Activated CD4-positive, alpha-beta T cell treated with anti-CD3 and anti-CD28 coated beads, Interleukin-2, Interleukin-6, amounts not matched to agents 100 ng/mL and 50 ng/mL, durations not matched to agents 16 hours and 8 hours (primary cell): ENCODE results near the gene GOLT1A.
A peak's percentile ranks its signal among the peaks of the same experiment; 100 is the strongest.

ENCODE experiments used
- DNase-seq: peaks from one replicate; pipeline ENCODE4 v3.0.0-alpha.2; 2020

Gene GOLT1A

DNA sequence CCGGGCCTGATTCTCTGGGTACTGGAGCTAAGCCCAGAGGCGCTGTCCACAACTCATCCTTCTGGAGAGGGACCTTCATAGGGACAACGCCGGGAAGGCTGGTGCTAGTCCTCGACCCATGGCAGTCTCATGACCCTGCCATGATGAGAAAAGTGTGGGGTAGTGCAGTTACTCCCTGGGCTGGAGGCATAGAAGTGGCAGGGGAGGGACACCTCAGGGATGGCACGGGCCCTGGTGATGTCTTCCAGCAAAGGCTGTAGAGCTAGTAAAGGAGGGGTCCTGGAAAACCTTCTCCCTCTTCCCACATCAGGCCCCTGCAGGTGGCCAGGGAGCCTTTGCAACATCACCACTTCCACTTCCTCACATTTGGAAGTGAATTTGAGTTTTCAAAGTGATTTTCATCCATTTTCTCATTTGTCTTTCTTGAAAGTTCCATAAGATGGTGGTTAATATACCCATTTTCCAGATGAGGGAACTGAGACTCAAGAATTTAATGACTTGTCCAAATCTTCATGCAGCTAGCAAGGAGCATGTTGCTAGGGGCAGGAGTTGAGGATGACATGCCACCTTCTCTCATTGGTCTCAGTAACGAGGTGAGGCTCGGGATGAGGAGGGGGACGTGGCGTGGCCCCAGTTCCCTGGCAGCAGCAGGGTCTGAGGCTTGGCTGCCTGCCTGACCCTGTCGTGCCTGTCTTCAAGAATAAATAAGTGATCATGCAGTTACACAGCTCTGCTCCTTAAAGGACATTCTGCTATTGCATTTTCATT, 3.3 kb upstream of the GOLT1A start:
- DNase-seq, result no peak

DNA sequence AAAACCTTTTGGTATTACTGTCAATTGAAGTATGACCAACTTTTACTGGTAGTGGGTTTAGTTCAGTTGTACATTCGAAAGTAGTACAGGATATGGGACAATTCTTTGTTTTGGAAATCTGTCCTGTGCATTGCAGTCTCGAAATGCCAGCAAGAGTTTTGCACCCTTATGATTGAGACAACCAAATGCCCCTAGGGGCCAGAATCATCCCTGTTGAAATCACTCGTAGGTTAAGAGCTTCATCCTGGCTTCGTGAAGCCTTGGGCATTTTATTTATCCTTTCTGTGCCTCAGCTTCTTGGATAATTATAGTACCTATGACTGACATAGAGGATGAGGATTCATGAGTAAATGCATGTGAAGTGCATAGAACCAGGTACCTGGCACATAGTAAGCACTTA, 2.4 kb upstream of the GOLT1A start:
- DNase-seq, result no peak

DNA sequence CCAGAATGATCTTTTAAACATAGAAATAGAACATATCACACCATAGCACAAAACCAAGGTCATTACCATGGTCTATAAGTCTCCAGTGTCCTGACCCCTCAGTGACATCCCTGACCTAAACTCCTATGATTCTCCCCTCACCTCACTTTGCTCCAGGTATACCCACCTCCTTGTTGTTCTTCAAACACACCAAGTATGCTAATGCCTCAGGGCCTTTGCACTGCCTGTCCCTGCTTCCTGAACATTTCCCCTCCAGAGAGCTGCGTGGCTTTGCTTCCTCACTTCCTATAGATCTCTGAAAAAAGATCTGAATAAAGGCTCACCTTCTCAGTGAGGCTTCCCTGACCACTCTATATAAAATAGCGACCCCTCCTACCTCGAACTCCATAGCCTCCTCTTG, 1.1 kb downstream of the GOLT1A start:
- no peak for DNase-seq

DNA sequence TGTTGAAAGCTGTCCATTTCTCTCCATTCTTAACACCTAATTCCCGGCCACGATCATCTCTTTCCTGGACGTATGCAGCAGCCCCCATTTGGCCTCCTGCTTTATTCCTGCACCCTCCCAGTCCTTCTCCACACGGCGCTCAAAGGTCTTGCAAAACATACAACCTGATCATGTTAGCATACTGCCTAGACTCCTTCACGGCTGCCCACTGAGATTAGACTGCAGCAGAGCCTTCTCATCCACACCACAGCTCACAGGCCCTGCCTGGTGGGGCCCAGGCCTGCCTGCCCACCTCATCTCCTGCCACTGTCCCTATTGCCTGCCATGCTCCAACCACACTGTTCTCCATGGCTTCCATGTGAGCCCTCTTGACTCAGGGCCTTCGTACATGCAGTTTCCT, 2.7 kb downstream of the GOLT1A start:
- no peak for DNase-seq

DNA sequence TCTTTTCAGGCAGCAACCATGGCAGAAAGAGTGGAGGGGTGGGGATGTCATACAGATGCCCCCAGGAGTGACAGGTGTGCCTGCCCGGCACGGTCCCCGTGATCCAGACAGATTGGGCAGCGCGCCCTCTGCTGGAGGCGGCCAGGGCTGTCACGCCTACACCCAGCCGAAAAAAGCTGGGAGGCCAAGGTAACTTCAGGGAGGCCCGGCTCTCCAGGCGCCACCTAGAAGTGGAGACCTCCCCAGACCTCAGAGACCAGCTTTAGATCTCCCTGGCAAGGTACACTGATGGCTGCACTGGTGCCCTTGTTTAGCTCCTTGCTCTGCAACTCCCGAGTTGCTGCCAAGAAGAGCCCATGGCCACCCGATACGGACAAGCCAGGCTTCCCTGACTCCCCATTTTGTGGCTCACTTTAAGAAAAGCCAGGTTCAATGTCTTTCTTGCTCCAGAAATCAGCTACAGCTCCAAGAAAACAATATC, 6.6 kb downstream of the GOLT1A start:
- DNase-seq, result peak; percentile 78

DNA sequence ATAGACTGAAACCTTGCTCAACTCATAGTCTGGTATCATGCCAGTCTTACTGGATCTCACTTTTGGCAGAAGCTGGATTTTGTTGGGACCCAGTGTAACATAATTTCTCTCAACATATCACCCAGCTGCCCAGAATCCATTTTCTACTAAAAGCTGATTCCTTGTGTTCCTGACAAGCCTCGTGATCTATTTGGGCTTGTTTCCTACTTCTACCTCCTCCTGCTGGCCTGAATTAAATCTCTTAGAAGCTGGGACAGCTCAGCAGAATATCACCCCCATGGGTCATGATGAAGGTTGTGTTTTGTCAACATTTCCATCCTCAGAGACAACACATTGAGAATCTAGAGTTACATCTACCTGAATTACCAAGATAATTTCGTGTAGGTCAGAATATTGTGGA, 7.7 kb downstream of the GOLT1A start:
- no peak for DNase-seq

DNA sequence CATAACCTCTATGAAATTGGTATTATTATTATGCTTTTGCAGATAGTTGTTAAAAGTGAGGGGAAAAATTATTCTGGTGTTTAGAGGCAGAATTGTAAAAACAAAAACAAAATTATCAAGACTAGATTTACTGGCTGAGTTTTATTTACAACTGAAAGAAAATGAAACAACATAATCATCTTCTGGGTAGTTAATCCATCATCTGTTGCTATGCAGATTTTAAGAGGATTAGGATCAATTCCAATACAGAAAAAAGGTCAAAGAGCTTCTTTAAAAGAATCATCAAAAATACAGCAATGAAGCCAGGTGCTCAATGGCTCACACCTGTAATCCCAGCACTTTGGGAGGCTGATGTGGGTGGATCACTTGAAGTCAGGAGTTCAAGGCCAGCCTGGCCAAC, 8.3 kb downstream of the GOLT1A start:
- no peak for DNase-seq

DNA sequence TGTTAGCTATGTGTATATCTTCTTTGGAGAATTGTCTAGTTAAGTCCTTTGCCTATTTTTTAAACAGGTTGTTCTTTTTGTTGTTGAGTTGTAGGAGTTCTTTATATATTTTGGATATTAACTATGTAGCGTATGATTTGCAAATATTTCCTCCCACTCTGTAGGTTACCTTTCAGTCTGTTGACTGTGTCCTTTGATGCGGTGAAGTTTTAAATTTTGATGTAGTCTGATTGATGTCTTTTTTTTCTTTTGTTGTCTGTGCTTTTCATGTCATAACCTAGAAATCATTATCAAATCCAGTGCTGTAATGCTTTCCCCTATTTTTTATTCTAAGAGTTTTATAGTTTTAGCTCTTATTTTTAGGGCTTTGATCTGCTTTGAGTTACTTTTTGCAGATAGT, 8.8 kb downstream of the GOLT1A start:
- DNase-seq, result no peak

DNA sequence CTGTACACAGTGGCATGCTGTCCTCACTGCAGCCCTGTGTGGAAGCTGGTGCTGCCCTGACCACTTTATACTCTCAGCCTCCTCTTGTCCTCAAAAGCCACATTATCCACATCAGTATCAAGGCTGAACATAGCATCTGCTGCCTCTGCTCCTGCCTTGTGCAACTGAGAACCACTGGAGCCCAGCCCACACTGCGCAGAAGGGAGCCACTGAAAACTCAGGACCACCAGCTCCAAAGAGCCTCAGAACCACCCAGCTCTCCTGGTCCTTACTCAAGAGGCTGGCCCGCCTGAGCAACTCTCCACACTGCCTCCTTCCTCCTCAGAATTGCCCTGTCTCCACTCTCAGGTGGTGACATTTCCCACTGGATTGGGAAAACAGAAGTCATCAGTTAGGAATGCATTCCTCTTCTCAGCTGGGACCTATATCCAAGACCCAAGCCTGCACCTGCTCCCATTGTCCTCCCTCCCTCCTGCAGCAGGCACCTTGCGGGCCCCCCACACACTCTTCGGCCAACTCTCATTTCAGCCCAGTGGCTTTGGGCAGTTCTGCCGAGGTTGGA, 10.5 kb downstream of the GOLT1A start:
- DNase-seq, result no peak

DNA sequence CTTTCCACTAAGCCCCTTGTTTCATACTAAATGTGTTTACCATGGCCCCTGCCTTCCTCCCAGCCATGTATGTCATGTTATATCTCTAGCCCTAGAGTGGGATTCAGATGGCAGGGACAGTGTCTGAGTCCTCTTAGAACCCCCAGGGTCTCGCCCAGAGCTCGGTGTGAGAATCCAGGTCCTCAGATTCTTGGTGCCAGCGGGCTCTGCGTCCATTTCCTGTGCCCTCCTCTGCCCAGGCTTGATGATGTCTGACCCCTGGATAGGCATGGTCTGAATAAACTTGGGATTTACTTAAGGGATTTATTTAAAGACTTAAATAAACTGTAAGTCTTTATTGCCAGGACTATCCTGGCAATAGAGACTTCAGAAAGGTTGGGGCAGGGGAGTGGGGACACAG, 11.3 kb downstream of the GOLT1A start:
- no peak for DNase-seq

DNA sequence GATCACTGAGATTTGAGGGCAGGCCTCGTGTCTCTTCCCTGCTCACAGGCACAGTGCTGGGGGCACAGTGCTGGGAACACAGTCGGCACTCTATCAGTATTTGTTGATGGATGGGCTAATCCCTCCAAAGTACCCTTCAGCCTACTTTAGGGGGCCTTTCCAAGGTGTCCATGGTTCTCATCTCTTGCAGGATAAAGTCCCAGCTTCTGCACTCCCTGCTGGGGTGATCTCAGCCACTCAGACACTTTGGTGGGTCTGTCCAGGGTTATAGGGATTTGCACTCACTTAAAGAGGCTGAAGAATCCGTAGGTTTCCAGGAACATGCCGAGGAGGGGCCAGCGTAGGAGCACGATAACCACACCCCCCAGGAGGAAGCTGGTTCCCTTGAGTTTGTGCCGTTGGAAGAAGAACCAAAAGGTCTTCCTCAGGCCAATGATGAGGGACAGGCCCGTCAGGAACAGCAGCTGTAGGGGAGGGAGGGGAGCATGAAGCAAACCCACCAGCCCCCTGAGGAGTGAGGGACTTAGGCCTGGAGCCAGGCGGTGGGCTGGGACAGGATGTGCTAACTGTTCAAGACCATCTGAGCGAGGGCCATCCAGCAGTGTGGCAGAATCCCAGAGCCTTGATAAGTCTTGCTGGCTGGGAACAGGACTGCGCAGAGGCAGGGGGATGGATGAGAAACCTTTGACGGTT, 12.3 kb downstream of the GOLT1A start:
- DNase-seq, result no peak

DNA sequence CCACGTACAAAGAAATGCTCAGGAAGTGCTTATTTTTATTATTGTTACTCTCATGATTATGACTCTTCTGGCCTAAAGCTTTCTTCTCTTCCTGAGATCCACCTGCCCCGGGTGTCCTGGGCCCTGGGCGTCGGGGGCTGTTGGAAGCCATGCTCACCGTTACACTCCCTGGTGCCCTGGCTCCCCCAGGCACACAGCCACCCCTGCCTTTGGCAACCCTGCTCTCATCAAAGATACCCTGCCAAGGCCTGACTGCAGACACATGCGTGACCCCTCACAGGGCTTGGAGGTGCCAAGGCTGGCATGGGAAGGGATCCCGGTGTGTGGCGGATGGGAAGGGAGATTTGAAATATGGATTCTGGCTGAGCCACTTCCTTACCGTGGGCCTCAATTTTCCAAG, 14.2 kb downstream of the GOLT1A start:
- DNase-seq, result no peak

DNA sequence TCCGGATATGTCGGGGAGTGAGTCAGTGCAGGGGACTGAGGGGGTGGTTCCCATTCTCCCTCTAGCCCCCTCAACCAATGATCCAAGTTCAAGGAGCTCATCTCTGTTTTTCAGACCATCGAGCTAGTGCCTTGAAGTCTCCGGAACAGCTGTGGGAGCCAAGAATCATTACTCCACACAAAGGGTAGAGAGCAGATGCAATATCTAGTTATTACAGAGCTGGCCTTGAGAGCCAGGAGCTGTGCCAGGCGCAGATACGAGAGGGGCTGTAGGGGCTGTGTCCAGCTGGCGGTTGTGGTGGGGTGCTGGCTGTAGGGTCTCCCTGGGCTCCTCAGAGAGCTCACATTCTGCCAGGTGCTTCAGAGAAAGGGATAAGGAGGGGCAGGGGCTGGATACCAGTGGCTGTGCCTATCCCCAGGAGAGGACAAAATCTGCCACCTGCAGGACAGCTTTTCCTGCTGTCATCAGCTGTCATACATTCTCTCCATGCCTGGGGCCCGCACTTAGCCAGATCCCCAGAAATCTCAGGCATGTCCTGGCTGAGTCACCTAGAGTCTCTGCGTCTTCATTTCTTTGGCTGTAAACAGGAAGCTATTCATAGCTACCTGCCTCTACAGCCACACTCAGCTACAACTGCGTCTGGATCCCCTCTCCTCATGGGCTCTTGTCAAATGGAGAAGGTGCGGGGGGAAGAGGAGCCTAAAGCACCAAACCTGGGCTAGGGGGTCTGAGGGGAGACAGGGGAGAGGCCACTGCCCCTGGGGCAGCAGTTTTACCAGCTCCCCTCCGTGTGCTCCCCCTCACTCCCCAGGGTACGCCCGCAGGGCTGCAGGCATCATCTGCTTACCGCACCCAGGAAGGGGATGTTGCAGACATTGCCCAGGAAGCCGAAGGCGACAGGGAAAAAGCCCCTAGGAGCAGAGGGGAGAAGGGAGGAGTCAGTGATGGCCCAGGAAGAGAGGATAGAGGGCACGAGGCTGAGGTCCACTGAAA, 15.1 kb downstream of the GOLT1A start:
- no peak for DNase-seq

DNA sequence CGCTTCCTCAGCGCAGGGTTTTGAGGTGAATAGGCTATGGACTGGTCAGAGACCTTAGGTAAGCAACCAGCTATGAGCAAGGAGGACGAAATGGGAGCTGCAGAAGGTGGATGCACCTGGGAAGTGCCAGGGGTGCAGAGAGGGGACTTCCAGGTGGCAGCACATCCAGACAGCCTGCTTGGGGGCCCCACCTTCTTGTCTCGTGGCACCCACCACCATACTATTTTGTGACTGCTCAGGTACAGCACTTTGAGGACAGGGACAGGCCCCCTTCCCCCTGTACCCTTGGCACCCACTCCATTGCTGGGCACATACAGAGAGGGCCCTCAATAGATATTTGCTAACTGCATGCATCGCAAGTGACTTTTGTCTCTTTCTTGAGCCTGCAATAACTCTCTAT, 16.7 kb downstream of the GOLT1A start:
- no peak for DNase-seq

DNA sequence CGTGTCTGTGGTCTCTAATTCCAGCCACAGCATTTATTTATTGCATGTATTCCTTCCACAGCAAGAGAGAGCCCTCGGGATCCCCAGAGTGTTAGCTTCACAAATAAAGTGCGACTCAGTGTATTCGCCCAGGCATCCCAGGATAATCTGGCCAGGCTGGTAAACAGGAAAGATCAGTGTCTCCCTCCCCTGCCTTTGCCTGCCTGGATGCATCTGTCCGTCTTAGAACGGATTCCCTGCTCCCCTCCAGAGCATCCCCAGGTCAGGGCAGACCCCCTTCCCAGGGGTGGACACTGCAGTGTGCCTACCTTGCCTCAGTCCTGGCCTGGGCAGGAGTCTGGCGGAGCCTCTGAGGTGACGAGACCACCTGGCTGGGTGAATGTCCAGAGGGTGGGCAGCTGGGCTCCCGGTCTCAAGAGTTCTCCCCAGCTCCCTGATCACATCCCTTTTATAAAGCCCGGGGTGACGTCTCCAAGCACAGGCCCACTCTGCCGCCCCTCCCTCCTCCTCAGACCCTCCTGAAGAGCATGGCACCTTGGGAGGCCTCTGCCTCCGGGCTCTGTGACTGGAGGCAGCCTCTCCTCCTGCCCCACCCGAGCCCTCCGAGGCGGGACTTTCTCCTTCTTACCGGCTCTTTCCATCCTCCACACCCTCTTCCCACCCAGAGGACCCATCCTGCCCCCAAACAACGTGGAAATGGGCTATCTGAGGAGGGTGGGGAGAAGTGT, 17.6 kb downstream of the GOLT1A start, which contains the start of gene KISS1:
Gene KISS1 (minus strand): TSS at position 424 of the 728 bp plus-strand sequence. CDS start 3,615 bp downstream, outside the sequence.
- DNase-seq, result no peak

DNA sequence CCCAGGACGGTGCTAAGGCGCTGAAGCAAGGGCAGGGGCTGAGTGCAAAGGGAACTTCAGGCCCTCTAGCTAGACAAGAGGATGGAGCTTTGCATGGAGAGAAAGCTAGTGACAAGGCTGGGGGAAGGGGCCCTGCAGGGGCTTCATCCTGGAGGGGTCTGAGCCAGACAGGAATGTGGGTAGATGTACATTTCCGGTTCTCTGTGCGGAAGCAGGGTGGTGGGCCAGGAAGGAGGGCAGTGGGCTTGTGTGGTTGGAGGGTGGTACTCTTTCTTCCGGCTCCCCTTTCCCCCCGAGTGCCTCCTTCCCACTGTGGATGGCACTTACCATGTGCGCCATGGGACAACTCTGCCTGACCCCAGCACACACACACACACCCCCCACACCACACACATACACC, 19.0 kb downstream of the GOLT1A start:
- no peak for DNase-seq

DNA sequence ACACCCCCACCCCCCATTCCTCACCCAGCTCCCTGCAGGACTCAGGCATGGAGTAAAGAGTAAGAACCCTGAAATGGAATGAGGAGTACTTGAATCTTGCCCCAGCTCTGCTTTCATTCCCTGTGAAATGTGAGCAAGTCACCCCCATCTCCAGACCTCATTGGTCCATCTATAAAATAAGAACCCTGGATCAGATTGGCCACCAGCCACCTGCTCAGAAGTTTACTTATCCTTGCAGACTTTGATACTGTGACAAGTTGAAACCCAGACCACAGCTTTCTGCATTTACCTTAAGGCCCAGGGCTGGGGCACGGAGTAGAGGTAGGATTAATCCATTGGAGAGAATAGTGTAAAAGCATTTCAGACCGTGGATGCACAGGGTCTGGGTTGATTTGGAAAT, 19.7 kb downstream of the GOLT1A start:
- no peak for DNase-seq

DNA sequence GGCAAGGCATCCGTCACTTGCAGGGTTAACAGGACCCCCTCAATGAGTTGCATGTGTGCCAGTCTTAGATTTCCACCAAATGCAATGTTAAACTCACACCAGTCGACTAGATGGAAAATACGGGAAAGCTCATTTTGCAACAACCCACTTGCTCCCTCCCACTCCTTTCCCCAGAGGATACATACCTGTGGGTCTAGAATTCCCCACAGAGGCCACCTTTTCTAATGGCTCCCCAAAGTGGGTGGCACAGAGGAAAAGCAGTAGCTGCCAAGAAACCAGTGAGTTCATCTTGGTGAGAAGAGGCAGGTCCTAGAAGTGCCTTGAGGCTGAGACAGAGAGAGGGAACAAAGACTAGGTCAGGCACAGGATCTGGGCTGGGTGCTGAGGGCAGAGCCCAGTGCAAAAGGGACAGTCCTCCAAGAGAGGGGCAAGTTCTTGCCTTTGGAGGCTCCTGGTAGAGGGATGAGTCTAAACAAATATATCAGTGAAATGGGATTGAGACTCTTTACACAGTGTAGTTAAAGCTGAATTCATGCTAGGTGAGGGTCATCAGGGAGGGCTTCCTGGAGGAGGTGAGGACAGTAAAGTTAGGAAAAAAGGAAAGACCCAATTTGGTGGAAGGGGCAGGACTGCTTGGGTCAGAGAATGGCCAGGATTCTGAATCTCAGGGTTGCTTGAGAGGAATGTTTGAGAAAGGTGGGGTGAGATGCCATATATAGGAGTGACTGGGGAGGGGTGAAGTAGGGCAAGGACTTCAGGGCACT, 21.0 kb downstream of the GOLT1A start:
- no peak for DNase-seq

DNA sequence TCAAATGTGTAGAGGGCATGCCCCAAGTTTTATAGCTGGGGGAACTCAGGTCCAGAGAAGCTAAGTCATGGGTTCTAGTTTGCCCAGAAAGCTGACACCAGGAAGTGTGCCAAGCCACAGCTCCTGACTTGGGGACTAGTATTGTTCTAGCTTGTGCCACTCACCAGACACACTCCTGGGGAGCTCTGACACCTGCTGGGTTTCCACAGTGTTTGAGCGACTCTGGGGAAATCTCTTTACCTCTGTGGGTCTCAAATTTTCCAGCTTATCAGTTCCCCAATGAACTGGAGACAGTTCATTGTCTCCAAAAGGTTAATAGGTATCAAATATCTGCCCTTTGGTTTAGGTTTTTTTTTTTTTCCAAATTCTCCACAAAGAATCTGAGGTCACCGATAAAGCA, 21.7 kb downstream of the GOLT1A start:
- no peak for DNase-seq

DNA sequence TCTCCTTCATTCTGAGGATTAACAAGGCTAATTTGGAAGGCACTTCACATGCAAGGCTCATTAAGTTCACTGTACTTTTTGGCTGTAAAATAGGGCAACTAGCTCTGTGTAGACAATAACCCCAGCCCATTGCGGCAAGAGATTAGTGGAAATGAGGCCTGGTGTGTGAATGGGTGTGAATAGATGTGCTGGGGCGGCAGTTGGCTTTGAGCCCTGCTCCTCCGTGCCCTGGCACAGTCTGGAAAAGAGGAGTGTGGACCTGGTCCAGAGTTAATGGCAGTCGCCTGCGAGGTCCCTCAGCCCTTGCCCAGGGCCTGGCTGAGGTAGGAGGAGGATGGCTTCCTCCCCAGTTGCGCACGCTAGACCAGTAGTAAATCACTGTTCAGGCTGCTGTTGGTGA, 22.3 kb downstream of the GOLT1A start:
- DNase-seq, result no peak
